RPMI7951 (cell line): Measurements from ENCODE around the gene ZNF627. TPM values are rescaled to one million over a fixed set of nuclear protein-coding genes. Genes with fewer than 3 reads are reported as not detected.
"Not testable (repeated sequence)": the region's sequence is repeated elsewhere in the genome, so short reads cannot be mapped to it uniquely, and the experiment has no call there.

Experiments used
- DNase-seq: peaks from one replicate; pipeline ENCODE4 v3.0.0-alpha.2; 2012; ENCODE audit warnings: low read depth
- total RNA-seq: library from RNA; depleted of rRNA; stranded (reverse); fragments of >200 nt; shearing (Covaris generic); gene quantifications from 2 replicates; pipeline ENCODE4 v1.2.3, GENCODE V29; 2014

ZNF627 gene
- total RNA-seq, 1 experiment from 2014 or later: 17.3 TPM

DNA sequence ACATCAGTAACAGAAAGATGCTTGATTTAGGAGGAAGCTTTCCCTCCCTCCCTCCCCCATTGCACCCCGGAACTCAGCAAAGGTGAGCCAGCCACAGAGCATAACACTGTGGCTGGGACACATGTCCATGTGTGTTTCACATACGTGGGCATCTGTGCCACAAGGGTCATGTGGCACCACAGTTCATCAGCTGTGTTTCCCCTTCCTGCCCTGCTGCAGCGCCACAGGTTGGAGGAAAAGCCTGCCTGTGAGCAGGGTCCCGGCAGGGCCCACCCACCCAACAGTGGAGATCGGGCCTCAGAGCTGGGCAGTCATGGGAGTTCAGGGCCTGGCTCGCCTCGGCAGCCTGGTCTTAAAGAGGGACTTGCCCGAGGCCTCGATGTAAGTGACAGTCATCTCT lies 22.6 kb upstream of the ZNF627 start:
- DNase-seq: no peak

DNA sequence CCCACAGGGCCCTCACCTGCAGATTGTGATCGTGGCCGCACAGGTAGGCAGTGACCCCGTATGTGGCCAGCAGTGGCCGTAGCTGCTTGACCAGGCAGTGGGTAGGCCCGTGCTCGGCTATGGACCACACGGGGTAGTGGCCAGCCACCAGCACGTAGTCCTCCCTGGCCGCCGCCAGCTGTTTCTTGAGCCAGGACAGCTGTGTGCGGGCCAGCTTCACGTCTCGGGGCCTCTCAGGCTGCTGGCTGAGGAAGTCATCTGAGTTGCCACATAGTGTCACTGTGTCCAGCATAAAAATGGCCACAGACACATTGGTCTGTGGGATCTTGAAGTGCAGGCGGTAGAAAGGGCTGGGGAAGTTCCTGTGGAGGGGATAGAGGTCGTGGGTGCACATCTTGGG lies 21.1 kb upstream of the ZNF627 start:
- no peak for DNase-seq

DNA sequence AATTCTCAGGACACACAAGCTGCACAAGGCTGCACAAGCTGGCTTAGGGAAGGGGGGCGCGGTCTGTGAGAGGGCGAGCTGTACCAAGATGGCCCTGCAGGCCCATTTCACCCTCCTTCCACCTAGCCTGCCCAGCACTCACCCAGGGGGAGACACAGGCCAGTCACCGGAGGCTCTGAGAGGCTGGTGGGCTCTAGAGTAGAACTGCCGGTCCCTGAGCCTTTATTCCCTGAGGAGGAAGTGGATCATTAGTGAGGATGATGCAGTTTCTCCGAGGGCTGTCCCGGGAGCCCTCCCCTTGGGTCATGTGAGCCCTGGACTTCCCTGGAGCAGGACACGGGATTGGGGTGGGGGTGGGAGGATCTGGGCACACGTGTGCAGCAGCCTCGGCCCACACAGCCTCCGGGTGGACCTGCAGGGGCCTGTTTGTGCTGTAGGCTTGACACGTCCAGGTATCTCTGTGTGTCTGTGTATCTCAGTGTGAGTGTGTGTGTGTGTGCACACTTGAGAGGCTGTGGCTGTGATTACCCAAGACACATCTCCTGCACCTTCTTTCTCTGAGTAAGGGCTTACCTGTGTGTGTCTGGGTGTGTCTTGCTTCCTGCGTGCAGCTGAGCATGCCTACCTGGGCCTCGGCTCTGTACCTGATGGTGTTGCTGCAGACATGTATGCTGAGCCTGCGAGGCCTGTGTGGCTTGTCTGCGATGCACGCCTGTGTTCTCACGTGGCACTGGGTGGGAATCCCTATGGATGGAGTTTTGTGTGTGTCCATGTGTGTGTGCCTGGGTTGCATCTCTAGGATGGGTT lies 19.6 kb upstream of the ZNF627 start, which contains the start of gene ACP5:
ACP5 (minus strand) TSS at position 195 of the 807 bp plus-strand sequence. CDS start 328 bp downstream, outside the sequence.
- peak; percentile 22 for DNase-seq

DNA sequence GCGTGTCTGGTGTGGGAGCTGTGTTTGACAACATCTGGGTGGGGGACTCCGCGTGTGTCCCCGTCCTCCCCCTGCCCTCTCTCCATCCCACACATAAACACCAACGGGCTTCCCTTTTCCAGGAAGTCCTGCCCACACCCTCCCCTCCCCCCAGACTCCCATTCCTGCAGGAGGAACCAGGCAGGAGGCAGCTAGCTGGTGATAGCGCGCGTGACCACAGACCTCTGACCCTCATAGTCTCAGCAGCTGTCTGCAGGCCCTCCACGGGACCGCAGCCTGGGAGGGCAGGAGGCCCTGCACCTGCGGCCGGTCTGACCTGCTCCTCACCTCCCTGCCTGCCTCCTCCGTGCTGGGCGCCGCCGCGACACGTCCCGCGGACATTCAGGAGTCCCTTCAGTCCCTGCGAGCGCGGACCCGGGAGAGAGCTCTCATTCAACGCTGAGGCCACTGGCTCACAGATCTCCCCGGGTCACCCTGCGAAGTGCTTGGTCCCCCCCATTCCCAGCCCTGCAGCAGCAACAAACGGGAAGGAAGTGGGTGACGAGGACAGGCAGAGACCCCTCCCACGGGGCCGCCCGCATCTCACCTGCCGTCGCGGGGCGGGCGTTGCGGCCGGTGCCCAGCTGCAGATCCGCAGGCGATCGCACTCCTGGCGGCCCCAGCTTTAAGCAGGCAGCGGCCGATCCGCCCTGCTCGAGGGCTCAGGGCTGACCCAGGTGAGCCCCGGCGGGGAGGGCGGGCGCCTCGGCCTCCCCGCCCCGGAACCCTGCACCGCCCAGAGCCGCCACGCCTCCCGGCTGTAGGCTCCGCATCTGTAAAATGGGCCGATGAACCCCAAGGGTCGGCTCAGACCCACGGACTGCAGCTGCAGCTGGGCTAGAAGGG lies 18.8 kb upstream of the ZNF627 start:
- no peak for DNase-seq

DNA sequence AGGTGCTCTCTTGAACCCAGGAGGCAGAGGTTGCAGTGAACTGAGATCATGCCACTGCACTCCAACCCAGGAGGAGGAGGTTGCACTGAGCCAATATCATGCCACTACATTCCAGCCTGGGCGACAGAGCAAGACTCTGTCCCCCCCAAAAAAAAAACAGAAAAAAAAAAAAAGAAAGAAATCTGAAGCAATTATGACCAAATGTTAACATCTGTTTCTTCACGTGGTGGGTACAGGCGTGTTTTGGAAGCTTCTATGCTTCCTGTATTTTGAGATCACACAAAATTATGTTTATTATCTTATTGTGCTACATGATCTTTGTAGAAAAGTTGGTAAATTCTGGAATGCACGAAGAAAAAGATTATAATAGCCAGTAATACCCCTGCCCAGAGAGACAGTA lies 17.2 kb upstream of the ZNF627 start:
- no peak for DNase-seq

DNA sequence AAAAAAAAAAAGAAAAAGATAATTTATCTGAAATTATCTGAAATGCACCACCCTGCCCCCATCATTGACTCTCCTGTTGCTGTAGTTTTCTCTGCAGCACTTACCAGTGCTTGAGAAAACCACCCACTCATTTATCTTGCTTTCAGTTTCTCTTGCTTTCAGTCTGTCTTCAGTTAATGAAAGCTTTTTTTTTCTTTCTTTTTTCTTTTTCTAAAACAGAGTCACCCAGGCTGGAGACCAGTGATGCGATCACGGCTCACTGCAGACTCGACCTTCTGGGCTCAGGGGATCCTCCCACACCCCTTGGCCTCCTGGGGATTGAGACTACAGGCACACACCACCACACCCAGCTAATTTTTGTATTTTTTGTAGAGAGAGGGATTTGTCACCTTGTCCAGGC lies 15.5 kb upstream of the ZNF627 start:
- DNase-seq: peak; percentile 34

DNA sequence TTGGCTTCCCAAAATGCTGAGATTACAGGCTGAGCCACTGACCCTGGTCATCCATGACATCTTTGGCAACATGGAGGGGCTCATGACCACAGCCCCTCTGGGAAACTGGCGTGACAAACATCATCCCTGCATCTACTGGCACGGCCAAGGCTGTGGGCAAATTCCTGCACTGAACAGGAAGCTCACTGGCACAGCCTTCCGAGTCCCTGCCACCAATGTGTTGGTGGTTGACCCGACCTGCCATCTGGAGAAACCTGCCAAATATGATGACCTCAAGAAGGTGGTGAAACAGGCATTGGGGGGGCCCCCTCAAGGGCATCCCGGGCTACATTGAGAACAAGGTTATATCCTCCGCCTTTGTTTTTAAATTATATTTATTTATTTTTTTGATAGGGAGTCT lies 11.0 kb upstream of the ZNF627 start:
- DNase-seq: no peak

DNA sequence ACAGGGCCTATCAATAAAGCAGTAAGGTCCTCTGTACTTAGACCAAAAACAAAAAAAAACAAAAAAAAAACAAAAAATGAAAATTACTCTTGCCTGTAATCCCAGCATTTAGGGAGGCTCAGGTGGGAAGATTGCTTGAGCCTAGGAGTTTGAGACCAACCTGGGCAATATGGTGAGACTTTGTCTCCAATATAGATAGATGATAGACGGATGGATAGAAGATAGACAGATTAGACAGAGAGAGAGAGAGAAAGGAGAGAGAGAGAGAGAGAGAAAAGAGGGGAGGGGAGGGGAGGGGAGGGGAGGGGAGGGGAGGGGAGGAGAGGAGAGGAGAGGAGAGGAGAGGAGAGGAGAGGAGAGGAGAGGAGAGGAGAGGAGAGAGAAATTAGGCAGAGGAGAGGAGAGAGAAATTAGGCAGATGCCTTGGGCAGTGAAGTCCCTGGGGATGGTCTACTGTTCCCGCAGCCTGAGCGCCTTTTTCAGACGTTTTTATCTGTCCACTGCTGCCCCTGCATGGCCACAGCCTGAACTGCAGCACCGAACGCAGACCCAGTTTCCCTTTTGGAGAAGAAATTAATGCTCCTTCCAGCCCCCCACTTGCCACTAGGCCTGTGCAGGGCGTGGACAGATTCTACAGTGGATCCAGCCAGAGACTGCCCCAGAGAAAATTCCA lies 9.8 kb upstream of the ZNF627 start:
- DNase-seq: peak; percentile 66

DNA sequence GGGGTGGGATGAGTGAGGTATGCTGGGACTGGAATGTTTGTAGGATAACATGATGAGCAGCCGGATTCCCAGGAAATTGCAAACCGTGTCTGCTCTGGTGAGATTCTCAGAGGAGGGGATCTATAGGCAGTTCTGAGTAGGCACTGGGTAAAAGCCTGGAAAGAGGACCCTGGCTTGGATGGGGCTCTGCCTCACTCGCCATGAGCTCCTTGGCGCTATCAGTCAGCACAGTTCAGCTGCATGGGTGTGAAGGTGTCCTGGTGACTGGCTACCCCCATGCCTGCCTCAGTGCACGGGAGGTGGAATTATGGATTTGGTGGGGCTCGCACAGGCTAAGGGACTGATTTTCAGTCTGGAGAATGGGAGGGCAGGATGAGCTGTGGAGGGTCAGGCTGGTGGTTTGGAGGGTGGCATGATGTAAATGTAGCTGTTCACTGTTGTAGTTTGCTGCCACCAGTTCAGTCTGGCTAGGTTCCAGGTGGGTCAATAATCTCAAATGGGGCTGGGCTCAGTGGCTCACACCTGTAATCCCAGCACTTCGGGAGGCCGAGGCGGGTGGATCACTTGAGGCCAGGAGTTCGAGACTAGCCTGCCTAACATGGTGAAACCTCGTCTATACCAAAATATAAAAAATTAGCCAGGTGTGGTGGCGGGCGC lies 9.2 kb upstream of the ZNF627 start:
- no peak for DNase-seq

DNA sequence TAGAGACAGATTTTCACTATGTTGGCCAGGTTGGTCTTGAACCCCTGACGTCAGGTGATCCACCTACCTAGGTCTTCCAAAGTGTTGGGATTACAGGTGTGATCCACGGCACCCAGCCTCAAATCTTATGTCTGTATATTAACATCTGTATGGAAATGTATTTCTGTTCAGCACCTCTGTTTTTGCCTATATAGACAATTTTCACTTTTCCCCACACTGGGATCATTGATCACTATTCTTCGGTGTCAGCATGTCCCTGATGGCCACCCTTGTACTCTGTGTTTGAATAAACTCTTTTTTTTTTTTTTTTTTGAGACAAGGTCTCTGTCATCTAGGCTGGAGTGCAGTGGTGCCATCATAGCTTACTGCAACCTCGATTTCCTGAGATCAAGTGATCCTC lies 3.2 kb upstream of the ZNF627 start:
- no peak for DNase-seq

DNA sequence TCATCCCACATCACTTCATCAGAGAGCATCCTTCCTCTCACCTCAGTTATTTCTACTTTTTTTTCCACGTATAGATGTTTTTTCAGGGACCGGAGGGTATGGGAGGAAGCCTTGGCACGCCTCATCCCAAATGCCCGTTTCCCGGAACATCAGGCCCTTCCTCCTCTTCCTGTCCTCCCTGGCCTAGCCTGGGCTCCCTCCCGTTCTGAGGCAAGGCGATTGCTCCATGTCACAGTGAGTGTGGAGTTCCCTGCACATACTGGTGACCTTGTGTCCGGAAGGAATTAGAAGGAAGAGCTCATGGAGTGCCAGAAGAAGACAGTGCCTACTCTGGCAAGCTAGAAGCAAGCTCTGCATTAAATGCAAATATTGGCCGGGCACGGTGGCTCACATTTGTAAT lies 1.1 kb upstream of the ZNF627 start:
- no peak for DNase-seq

DNA sequence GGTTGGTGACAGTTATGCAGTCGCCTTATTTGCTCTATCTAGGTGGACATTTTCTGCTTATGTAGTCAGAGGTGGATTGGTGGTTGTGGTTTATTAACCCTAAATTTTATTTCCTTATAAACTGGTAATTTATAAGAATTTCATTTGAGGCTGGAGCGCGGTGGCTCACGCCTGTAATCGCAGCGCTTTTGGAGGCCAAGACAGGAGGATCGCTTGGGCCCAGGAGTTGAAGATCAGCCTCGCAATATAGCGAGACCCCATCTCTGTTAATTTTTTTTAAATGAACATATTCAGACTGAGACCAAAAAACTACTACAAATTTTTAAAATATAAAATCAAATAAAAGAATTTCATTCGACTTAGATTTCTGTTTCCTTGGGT lies 810 bp downstream of the ZNF627 start:
- no peak for DNase-seq

DNA sequence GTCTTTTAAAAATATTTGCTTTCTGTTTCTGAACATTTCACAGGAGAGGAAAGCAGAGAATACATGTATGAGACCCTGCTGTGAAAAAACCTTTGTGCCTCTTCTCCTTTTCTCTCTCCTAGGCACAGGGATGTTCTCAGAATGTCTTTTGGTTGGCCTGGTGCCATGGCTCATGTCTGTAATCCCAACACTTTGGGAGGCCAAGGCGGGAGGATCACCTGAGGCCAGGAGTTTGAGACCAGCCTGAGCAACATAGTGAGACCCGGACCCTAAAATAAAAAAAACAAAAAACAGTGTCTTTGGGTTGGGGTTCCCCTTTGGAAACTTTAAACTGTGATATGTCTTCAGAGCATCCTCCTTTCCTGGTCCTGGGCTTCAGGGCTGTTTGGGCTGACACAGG lies 1.5 kb downstream of the ZNF627 start:
- DNase-seq: no peak

DNA sequence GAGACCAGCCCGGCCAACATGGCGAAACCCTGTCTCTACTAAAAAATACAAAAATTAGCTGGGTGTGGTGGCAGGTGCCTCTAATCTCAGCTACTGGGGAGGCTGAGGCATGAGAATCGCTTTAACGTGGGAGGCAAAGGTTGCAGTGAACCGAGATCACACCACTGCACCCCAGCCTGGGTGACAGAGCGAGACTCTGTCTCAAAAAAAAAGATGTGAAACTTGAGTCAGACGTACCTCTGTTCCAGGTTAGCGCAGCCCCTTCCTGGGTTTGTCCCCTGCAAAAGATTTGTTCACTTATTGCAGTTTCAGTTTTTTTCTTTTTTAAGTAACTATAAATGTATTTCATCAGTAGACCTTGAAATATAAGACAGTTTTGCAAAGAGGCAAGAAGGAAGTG lies 2.4 kb downstream of the ZNF627 start:
- not testable (repeated sequence) for DNase-seq

DNA sequence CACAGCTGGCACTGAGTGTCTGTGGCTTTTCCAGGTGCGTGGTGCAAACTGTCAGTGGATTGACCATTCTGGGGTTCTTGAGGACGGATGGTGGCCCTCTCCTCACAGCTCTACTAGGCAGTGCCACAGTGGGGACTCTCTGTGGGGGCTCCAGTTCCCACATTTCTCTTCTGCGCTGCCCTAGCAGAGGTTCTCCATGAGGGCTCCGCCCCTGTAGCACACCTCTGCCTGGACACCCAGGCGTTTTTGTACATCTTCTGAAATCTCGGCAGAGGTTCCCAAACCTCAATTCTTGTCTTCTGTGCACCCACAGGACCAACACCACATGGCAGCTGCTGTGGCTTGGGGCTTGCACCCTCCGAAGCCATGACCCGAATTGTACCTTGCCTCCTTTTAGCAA lies 9.2 kb downstream of the ZNF627 start:
- no peak for DNase-seq

DNA sequence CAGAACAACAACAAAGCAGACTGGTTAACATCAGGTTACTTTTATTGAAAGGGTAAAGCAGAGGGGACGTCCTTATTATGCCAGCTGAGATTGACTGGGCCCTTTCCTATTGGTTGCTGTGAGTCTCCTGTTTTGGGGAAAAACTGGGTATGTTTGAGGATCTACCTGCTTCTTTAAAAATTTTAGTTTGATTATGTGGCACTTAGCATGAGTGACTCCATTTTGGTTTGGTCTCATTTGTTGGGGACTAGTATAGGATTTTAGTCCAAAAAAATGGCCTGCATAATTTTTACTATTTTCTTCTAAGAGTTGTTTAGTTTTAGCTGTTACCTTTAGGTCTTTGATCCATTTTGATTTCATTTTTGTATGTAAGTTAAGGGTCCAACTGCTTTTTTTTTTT lies 14.4 kb downstream of the ZNF627 start:
- no peak for DNase-seq

DNA sequence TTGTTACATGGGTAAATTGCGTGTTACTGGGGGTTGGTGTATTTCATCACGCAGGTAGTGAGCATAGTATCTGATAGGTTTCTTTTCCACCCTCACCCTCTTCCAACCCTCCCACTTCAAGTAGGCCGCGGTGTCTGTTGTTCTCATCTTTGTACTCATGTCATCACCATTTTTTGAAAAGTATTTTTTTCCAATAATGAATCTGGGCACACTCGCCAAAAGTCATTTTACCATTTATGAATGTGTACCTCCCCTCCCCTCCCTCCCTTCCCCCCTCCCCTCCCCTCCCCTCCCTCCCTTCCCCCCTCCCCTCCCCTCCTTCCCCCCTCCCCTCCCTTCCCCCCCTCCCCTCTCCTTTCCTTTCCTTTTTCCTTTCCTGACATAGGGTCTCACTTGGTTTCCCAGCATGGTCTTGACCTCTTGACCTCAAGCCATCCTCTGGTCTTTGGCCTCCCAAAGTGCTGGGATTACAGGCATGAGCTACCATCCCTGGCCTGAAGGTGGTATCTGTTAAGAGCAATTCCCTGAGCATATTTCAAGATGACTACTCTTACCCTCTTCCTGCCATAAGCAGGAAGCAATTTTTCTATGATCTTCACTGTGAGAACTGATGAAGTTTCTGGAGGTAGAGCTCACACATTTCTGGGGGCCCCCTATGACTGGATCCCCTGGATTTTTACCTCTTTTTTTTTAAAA lies 15.7 kb downstream of the ZNF627 start:
- DNase-seq: no peak

DNA sequence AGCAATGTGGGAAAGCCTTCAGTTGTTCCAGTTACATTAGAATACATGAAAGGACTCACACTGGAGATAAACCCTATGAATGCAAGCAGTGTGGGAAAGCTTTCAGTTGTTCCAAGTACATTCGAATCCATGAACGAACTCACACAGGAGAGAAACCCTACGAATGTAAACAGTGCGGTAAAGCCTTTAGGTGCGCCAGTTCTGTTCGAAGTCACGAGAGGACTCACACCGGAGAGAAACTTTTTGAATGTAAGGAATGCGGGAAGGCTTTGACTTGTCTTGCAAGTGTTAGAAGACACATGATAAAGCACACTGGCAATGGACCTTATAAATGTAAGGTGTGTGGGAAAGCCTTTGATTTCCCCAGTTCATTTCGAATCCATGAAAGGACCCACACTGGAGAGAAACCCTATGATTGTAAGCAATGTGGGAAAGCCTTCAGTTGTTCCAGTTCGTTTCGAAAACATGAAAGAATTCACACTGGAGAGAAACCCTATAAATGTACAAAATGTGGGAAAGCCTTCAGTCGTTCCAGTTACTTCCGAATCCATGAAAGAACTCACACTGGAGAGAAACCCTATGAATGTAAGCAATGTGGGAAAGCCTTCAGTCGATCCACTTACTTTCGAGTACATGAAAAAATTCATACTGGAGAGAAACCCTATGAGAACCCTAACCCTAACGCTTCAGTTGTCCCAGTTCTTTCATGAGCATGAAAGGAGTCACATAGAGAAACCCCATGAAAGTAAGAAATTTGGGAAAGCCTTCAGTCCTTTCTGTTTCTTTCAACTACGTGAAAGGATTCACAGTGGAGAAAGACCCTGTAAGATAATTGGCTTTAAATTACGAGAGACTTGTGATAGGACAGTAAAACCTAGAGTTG lies 20.1 kb downstream of the ZNF627 start:
- DNase-seq: no peak

DNA sequence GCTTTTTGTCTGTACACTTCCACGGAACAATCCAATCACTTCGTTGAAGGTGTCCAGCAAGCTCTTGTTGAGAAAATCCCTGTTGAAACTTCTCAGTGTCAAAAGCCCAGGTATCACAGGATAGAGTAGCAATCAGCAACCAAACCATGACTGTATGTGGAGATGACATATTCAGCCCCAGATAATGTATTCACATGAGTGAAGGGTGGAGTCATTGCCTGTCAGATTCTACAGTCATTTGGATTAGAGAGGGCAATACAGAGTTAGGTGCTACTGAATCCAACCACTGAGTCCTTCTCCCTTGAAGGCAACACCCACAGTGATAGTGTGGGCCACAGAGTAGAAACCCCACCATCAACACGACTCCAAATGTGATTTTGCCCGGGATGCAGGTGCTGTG lies 23.3 kb downstream of the ZNF627 start:
- DNase-seq: no peak

DNA sequence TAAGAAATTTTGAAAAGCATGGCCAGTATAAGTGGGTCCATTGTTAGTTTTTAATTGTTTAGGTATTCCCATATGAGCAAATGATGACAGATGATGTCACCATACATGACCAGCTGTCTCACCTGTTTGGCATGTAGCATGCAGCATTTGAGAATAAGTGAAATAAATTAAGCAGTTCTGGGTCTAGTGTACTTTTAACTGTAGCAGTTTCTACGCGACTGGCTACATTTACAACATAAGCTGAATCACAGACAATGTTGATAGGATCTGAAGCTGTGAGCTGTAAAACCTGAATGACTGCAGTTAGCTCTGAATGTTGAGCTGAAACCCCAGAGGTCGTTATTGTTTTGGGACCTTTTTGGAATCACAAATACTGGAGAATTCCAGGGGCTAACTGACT lies 25.1 kb downstream of the ZNF627 start:
- not testable (repeated sequence) for DNase-seq
